ENCODE measurements around the gene CLDN9.
"Not testable (repeated sequence)": the region's sequence is repeated elsewhere in the genome, so short reads cannot be mapped to it uniquely, and the experiment has no call there.

Gene CLDN9

DNA sequence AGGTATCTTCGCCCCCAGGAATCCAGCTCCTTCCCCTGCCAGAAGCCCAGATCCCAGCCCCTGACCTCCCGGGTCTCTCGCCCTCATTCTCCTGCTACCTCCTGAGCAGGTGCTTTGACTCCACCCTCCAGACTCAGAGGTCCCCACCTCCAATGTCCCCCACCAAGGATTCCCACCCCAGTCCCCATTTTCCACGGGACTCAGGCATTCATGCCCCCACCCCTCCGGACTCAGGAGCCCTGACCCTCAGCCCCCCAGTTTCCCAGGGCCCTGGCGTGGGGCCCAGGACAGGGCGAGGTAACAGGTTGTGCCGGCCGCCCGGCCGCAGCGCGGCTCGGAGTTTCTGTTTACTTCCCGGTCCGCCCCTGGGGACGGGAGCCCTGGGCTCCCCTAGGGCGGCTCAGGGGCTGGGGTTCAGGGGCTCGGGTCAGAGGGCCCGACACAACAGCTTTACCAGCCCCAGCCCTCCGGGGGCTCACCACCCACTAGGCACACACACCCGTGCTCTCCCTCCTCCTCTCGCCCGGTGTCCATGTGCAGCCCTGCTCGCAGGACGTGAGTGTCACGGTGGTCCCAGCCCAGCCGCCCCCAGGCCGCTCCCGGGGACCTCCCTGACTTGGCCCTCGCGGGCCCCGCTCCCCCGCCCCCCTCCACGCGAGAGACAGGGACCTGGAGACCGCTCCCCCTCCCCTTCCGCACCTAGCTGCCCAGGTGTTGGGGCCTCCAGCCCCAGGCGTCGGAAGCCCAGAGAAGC, 23.4 kb downstream of the CLDN9 start:
- DNase-seq, result no peak

DNA sequence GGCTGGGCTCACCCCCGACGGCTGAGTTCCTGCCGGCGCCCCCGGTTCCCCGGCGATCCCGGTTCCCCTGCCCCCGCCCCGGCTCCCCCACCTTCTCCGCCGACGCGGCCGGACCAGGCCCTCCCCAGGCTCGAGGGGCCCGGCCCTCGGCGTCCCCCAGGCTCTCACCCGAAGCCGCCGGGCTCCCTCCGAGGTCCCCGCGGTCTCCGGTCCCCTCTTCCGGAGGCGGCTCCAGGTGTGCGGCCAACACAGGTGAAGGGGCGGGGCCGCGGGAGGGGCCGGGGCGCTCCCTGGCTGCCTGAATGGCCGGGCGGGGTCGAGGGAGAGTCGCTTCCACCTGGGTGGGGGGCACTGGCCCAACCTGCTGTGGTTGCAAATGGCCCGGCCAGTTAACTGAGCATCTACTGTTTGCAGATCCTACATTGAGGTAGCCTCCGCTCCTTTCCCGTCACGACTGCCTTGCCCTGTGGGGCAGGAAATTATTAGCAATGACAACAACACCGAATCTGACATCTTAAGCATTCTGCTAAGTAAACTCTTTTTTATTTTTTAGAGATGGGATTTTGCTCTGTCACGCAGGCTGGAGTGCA, 24.1 kb downstream of the CLDN9 start, which contains the start of gene BICDL2:
Gene BICDL2, minus strand, starts transcription at position 219 of the 590 bp plus-strand sequence. CDS start 1,448 bp downstream, outside the sequence.
- DNase-seq, result no peak

DNA sequence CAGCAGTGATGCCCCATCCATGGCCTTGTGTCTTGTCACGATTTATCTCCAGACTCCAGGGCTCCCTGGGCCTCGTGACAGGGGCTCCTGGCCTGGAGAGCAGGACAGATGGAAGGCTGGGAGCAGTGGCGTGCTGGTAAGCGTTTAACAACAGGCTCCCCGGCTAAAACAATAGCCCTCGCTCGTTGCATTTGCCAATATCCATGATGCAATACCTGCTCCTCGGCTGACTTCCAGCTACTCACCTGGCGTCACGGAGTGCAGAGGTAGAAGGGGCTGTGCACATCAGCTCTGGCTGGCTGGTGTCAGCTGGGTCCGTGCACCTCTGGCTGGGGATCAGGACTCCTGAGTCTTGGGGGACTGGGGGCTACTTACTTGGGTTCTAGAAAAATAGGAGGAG, 25.5 kb downstream of the CLDN9 start:
- DNase-seq, result no peak

DNA sequence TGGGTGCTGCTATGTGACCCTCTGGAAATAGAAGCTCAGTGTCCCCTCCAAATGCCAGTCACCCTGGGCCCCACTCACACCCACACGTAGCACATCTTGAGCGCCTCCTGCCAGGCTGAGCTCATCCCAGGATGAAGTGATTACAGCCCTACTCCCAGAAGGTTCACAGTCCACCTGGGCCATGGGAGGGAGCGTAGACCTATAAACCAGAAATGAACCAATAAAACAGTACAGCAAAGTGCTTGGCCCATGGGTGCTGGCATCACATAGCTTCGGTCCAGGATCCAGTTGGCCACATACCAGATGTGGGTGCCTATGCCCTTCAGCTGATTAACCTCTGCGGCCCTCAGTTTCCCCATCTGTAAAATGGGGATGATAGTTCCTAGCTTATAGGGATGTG, 26.2 kb downstream of the CLDN9 start:
- no peak for DNase-seq

DNA sequence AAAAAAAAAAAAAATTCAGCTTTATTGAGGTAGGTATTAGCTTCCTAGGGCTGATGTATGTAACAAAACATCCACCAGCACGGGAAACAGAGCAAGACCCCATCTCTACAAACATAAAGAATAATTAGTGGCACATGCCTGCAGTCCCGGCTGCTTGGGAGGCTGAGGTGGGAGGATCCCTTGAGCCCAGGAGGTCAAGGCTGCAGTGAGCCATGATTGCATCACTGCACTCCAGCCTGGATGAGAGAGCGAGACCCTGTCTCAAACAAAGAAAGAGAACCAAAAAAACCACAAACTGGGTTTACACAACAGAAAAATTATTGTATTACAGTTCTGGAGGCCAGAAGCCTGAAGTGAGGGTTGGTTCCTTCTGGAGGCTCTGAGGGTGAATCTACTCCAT, 29.7 kb downstream of the CLDN9 start:
- no peak for DNase-seq

DNA sequence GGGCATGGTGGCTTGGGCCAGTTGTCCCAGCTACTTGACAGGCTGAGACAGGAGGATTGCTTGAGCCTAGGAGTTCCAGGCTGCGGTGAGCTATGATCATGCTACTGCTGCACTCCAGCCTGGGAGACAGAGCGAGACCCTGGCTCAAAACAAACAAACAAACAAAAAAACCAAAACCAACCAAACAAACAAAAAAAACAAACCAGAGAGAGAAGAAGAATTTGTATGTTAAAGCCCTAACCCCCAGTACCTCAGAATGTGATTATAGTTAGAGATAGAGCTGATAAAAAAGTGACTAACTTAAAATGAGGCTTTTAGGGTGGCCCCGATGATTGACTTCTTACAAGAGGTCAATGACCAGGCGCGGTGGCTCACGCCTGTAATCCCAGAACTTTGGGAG, 32.0 kb downstream of the CLDN9 start:
- no peak for DNase-seq

DNA sequence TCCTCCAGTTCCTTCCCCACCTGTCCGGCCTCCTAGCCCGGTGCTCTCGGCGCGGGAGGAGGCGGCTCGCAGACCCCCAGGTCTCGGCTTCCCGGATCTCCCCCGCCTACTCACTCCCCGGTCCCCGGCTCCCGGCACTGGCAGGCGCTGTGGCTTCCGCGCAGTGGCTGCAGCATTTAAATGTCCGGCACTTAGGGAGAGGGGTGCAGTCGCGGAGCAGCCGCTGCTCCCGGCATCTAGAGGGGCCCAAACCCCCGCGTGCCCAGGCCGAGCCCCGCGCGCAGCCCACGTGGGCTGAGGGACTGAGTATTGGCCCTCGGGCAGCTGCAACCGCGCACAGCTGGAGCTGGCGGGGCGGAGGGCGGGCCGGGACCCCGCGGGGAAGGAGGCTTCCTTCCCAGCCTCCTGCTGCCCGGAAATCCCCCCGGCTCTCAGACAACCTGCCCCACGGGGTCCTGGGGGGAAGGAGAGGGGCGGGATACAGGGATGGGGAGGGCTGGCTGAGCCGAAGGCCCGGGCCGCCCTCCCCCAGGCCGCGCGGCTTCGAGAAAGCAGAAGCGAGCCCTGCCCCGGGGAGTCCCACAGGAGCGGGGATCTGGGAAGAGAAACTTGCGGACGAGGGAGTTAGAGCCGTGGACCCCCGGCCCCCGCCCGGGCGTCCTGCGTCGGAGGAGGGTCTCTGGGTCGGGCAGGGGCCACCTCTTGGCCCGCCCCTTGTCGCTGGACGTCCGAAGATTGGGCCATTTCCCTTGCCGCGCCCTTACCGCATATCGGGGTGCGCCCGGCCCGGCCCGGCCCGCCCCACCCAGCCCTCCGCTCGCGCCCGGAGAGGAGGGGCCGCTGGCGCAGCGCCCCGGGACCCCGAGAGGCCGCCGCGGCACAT, 33.3 kb downstream of the CLDN9 start, which contains the start of gene MMP25:
Gene MMP25, plus strand, starts transcription at position 804 of the 883 bp plus-strand sequence. CDS start 357 bp downstream, outside the sequence.
- no peak for DNase-seq

DNA sequence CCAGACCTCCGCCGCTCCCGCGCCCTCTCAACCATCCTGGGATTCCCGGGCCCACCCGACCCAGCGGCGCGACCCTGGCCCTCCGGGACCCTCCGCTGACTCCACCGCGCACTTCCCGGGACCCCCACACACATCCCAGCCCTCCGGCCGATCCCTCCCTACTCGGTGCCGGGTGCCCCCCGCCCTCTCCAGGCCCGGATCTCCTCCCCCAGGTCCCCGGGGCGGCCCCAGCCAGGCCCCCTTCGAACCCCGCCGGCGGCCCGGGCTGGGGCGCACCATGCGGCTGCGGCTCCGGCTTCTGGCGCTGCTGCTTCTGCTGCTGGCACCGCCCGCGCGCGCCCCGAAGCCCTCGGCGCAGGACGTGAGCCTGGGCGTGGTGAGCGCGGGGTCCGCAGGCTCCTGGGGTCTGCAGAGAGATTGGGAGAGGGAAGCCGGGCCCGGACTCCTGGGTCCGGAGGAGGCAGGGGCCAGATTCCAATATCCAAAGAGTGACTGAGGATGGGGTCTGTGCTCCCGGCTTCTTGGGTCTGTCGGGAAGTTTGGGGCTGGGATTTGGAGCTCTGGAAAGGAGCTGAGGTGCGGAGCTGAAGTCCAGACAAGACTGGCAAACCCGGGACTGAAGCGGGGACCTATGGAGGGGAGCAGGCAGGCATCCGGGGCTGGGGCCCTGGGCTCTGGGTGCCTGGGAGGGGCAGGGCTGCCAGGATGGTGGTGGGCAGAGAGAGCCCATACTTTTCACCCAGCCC, 34.1 kb downstream of the CLDN9 start:
- DNase-seq, result no peak

DNA sequence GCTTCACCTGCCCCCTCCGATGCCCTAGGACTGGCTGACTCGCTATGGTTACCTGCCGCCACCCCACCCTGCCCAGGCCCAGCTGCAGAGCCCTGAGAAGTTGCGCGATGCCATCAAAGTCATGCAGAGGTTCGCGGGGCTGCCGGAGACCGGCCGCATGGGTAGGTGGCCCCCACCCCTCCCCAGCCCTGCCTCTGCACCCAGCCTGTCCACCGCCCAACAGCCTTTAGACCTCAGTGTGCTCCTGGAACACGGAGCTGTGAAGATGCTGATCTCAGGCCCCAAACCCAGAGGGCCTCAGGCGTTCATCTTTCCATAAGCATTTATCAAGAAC, 34.6 kb downstream of the CLDN9 start:
- DNase-seq, result no peak

DNA sequence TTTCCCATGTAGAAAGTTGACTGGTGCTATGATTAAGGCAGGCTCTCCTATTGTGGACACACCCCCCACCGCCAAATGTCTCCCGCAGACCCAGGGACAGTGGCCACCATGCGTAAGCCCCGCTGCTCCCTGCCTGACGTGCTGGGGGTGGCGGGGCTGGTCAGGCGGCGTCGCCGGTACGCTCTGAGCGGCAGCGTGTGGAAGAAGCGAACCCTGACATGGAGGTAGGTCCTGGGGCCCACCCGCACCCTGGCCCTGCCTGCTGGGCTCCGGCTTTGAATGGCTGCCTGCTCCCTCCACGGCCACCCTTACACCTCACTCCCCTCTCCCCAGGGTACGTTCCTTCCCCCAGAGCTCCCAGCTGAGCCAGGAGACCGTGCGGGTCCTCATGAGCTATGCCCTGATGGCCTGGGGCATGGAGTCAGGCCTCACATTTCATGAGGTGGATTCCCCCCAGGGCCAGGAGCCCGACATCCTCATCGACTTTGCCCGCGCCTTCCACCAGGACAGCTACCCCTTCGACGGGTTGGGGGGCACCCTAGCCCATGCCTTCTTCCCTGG, 37.3 kb downstream of the CLDN9 start:
- no peak for DNase-seq

DNA sequence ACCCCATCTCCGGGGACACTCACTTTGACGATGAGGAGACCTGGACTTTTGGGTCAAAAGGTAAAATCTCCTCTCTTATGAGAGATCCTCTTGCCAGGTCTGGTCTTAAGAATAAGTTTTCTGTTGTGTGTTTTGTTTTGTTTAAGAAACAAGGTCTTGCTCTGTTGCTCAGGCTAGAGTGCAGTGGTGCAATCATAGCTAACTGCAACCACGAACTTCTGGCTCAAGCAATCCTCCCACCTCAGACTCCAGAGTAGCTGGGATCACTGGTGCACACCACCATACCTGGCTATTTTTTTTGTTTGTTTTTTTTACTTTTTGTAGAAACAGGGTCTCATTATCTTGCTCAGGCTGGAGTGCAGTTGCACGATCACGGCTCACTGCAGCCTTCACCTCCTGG, 37.8 kb downstream of the CLDN9 start:
- no peak for DNase-seq

DNA sequence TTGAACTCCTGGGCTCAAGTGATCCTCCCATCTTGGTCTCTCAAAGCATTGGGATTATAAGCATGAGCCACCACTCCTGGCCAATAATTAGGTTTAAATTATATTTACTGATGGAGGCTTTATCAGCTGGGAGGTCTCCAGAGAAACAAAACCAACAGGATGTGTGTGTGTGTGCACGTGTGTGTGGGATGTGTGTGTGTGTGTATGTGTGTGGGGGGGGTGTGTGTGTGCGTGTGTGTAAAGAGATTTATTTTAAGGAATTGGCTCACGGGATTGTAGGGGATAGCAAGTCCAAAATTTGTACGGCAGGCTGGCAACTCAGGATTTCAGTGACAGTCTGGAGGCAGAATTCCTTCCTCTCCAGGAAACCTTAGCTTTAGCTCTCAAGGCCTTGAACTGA, 38.3 kb downstream of the CLDN9 start:
- no peak for DNase-seq

DNA sequence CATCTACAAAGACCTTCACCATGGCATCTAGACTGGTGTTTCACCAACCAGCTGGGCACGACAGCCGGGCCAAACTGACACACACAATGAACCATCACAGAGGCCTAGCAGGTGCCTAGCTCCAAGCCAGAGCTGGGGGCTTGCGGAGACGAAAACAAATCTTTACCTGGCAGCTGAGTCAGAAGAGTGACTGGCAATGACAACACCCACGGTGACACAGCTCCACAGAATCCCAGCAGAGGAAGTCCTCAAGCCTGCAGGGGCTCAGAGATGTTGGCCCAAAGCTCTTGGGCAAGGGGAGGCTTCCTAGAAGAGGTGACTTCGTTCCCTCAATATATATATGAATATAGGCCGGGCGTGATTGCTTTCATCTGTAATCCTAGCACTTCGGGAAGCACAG, 38.8 kb downstream of the CLDN9 start:
- DNase-seq, result no peak

DNA sequence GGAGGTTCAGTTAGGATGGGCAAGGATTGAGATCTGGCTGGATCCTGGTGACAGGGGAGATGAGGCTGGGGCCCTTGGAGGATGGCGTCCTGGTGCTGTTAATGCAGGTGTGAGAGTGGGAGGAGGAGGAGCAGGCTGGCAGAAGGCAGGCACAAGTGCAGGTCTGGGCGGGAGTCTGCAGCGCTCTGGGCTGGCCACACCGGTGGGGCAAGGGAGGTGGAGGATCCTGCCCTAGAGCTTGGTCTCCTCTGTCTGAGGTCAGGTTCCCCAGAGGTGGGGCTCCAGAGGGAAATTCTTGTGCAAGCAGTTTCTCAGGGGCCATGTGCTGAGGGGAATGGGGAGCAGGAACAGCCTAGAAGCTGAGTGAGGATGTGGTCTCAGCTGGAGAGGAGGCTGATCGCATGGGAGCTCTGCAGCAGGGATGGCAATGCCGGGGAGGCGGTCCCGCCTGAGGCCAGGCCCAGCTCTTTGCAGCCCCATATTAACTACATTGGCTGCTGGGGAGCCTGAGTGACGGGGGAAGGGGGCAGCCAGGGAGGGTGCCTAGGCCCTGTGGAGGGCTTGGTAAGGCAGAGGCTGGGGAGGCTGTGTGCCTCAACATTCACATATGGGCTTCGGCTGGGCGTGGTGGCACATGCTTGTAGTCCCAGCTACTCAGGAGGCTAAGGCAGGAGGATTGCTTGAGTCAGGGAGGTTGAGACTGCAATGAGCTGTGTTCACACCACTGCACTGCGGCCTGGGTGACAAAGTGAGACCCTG, 40.0 kb downstream of the CLDN9 start:
- not testable (repeated sequence) for DNase-seq

DNA sequence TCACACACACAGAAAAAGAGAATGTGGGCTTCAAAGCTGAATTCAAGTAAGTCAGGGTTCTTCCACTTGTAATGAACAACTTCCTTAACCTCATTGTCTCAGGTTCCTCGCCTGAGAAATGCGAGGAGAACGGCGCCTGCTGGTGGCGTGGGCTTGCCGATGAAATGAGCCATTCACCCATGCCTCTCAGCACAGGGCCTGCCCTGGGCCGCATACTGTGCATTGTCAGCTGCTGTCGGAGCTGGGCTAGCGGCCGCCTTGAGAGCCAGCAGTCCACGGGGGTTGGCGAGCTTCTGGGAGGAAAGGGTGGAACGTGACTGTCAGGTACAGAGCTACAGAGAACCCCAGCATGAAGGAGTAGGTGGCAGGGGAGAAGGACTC, 40.6 kb downstream of the CLDN9 start:
- not testable (repeated sequence) for DNase-seq

DNA sequence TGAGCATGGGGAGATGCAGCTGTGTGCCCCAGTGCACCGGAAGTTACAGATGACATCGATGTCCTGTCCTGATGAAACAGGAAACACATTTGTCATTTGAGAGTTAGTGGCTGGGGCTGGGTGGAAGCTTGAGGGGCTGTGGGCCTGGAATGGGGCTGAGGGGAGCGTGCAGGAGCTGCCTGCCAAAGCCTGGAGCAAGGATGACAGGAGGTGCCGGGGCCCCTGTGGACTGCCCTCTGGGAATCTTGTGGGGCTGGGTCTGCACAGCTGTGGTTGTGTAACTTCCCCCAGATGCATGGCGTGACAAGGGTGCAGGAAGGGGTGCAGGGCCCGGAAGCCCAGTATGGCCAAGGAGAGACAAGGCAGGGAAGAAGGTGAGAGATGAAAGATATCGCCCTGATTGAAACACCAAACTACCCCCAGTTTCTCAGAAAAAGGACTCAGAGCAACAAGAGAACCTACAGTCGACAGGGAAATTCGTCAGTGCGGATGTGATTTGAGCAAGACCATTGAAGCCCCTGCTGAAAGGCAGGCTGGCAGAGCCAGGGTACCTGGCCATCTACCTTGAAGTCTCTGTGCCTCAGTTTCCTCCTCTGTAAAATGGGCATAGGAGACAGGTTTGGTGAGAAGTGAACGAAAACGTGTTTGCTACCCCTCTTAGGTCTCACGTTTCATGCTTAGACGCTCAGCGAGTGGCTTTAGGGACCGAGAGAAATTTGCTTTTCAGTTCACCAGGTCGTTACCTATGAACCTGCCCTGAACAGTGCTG, 42.4 kb downstream of the CLDN9 start:
- no peak for DNase-seq

DNA sequence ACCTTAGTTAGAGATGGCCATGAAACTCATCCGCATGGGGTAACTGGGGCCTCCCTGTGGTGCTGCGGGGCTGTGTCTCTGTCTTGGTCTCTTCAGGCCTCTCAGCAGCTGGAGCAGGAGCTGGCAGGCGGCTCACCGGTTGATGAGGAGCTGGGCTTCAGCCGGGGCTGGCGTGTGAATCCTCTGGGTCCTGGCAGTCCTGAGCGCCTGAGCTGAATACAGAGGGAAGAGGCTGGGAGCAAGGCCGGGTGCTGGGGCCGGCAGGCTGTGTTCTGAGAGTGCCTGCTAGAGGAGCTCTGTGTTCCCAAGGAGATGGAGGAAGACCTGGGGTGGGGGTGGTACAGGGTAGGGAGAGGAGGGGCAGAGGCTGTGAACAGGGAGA, 43.0 kb downstream of the CLDN9 start:
- DNase-seq, result not testable (repeated sequence)

DNA sequence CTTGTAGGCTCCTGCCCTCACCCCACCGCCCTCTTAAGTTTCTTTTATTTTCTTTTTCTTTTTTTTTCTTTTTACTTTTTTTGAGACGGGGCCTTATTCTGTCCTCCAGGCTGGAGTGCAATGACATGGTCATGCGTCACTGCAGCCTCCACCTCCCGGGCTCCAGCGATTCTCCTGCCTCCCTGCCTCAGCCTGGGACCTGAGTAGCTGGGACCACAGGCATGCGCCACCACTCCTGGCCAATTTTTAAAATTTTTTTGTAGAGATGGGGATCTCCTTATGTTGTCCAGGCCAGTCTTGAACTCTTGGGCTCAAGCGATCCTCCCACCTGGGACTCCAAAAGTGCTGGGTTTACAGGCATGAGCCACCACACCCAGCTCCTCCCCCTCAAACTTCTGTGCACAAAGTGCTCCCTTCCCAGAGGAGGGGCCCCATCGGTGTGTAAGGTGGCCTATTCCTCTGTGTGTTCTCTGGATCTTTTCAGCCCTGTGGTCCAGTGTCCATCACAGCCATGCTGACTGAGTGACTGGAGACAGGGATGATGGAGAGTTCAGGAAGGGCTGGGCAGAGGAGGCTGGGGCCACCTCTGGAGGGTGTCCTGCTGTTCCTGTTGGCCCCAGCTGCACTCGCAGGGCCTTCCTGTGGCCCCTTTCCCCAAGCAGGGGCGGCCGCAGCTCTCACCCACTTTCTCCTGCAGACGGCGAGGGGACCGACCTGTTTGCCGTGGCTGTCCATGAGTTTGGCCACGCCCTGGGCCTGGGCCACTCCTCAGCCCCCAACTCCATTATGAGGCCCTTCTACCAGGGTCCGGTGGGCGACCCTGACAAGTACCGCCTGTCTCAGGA, 43.8 kb downstream of the CLDN9 start:
- no peak for DNase-seq

DNA sequence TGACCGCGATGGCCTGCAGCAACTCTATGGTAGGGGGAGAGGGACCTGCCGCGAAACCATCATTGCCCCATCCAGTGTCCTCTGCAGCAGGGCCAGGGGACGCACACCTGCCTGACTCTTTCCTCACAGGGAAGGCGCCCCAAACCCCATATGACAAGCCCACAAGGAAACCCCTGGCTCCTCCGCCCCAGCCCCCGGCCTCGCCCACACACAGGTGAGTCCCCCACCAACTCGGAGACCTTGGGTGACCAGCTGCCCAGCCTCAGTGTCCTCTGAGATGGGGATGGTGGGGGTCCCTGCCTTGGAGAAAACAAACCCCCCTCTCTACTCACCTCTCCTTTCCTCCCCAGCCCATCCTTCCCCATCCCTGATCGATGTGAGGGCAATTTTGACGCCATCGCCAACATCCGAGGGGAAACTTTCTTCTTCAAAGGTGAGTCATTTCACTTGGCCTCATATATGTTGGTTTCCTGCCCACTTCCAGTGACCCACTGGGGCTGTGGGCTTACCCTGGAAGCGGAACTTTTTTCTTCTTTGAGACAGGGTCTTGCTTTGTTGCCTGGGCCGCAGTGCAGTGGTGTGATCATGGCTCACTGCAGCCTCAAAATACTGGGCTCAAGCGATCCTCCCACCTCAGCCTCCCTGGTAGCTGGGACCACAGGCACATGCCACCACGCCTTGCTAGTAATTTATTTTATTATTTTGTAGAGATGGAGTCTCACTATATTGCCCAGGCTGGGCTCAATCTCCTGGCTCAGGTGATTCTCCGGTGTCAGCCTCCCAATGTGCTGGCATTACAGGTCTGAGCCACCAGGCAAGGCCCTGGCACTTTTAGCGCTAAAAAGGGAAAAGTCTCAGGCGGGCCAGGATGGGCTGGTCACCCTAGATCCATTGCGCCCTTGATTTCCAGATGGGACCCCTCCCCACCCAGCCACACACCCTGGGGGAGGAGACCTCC, 44.7 kb downstream of the CLDN9 start:
- DNase-seq, result no peak

Measured in NCI-H446 treated with DMSO at 0.1 percent for 48 hours (cell line).